ENCODE measurements around the gene SPTB. TPM values are rescaled to one million over a fixed set of nuclear protein-coding genes. Genes with fewer than 3 reads are reported as not detected.

The SPTB gene
- total and polyA plus RNA-seq, 3 donors from 2014 or later = 3.3 to 6.6 (median 5.6) TPM

- Histone ChIP-seq H3K27me3 (no peaks in the 10 kb centered on the region), H3K36me3 (ENCODE audit: low read depth, missing control alignments) (no peaks in the 10 kb centered on the region), H3K4me3 (no peak overlapping the region), H3K4me1 (peaks cover 78% of the 10 kb centered on the region), H3K27ac (peak overlapping the region; percentile 47 to 85), H3K9me3 (no peaks in the 10 kb centered on the region)
- WGBS, 2 donors = 44 to 48% methylated on average over 5 of the region's 5 CpGs
- no peak for TF ChIP-seq CTCF (IDR thresholded peaks at IDR 0.05)
- peak; percentile 78 for DNase-seq
- intact Hi-C loops (cut with DNase I; ENCODE audit: low total_unique reads) = no loop called here
Observed at GRCh38 chr14:64721391-64721791, 158.3 kb downstream of the SPTB start.

- intact Hi-C loops (cut with DNase I; ENCODE audit: low total_unique reads) = no loop called here
- no peaks in the 10 kb centered on the region for H3K27me3 ChIP-seq
- no peak for DNase-seq
- H3K4me1 ChIP-seq = peaks cover 81% of the 10 kb centered on the region
- H3K36me3 ChIP-seq (ENCODE audit: low read depth, missing control alignments) = no peaks in the 10 kb centered on the region
- no peaks in the 10 kb centered on the region for H3K9me3 ChIP-seq
- peak overlapping the region in 1 of 2 donors; percentile 85 for H3K27ac ChIP-seq
- TF ChIP-seq POLR2A (IDR thresholded peaks at IDR 0.05) (no peak), CTCF (IDR thresholded peaks at IDR 0.05) (no peak)
- H3K4me3 ChIP-seq = no peak overlapping the region
- WGBS, 2 donors = 81 to 93% methylated on average over 7 of the region's 7 CpGs
Observed at GRCh38 chr14:64720131-64720576, 159.6 kb downstream of the SPTB start.

- intact Hi-C loops (cut with DNase I; ENCODE audit: low total_unique reads) = no loop called here
- peaks cover 75% of the 10 kb centered on the region for H3K4me1 ChIP-seq
- no peak overlapping the region for H3K4me3 ChIP-seq
- H3K27me3 ChIP-seq = no peaks in the 10 kb centered on the region
- no peak for DNase-seq
- WGBS, 2 donors = 78% methylated on average over 7 of the region's 7 CpGs
- no peaks in the 10 kb centered on the region for H3K9me3 ChIP-seq
- TF ChIP-seq POLR2A (IDR thresholded peaks at IDR 0.05) = no peak
- H3K36me3 ChIP-seq (ENCODE audit: low read depth, missing control alignments) = no peaks in the 10 kb centered on the region
- H3K27ac ChIP-seq = peak overlapping the region in 1 of 2 donors; percentile 85
Observed at GRCh38 chr14:64719601-64720000, 160.1 kb downstream of the SPTB start.

- DNase-seq = no peak
- WGBS, 2 donors = 65 to 74% methylated on average over 7 of the region's 7 CpGs
- intact Hi-C loops (cut with DNase I; ENCODE audit: low total_unique reads) = no loop called here
- H3K27me3 ChIP-seq = no peaks in the 10 kb centered on the region
- no peak for TF ChIP-seq POLR2A (IDR thresholded peaks at IDR 0.05)
- no peak for TF ChIP-seq CTCF (IDR thresholded peaks at IDR 0.05)
- no peaks in the 10 kb centered on the region for H3K9me3 ChIP-seq
- H3K4me3 ChIP-seq = no peak overlapping the region
- peaks cover 68% of the 10 kb centered on the region for H3K4me1 ChIP-seq
- H3K27ac ChIP-seq = peak overlapping the region in 1 of 2 donors; percentile 9
- H3K36me3 ChIP-seq (ENCODE audit: low read depth, missing control alignments) = no peaks in the 10 kb centered on the region
Observed at GRCh38 chr14:64718762-64719161, 160.9 kb downstream of the SPTB start.

GRCh38 chr14:64717870-64718269, 161.8 kb downstream of the SPTB start:
- intact Hi-C loops (cut with DNase I; ENCODE audit: low total_unique reads) = no loop called here
- Histone ChIP-seq H3K27ac (peak overlapping the region in 1 of 2 donors; percentile 83), H3K4me3 (no peak overlapping the region), H3K36me3 (ENCODE audit: low read depth, missing control alignments) (no peaks in the 10 kb centered on the region), H3K4me1 (peaks cover 66% of the 10 kb centered on the region), H3K27me3 (no peaks in the 10 kb centered on the region), H3K9me3 (no peaks in the 10 kb centered on the region)
- no peak for TF ChIP-seq CTCF (IDR thresholded peaks at IDR 0.05)
- no peak for TF ChIP-seq POLR2A (IDR thresholded peaks at IDR 0.05)
- 38% methylated on average over 6 of the region's 6 CpGs for WGBS, 2 donors
- DNase-seq = peak; percentile 70
